ENCODE results near the gene RGS9BP.
A peak's percentile ranks its signal among the peaks of the same experiment; 100 is the strongest.

RGS9BP gene

GRCh38 chr19:32686847-32687475, 11.3 kb downstream of the RGS9BP start:
- Histone ChIP-seq H3K27me3 (ENCODE audit: insufficient read depth, poor library complexity, severe bottlenecking) (no peaks in the 10 kb centered on the region), H3K27ac (replicated peaks) (no peak overlapping the region), H3K4me3 (replicated peaks; ENCODE audit: insufficient read depth, low read length) (no peak overlapping the region)
- DNase-seq (ENCODE audit: low read depth in 1 of 2, low spot score in 1 of 2): no peak
- TF ChIP-seq SPI1 (IDR thresholded peaks at IDR 0.05; ENCODE audit: borderline replicate concordance, low read depth) (no peak), REST (IDR thresholded peaks at IDR 0.05; ENCODE audit: insufficient replicate concordance, low read depth) (no peak), POLR2AphosphoS5 (IDR thresholded peaks at IDR 0.05; ENCODE audit: low read depth) (no peak), GABPA (IDR thresholded peaks at IDR 0.05; ENCODE audit: low read depth) (no peak)
- TF ChIP-seq, protein P1, sequence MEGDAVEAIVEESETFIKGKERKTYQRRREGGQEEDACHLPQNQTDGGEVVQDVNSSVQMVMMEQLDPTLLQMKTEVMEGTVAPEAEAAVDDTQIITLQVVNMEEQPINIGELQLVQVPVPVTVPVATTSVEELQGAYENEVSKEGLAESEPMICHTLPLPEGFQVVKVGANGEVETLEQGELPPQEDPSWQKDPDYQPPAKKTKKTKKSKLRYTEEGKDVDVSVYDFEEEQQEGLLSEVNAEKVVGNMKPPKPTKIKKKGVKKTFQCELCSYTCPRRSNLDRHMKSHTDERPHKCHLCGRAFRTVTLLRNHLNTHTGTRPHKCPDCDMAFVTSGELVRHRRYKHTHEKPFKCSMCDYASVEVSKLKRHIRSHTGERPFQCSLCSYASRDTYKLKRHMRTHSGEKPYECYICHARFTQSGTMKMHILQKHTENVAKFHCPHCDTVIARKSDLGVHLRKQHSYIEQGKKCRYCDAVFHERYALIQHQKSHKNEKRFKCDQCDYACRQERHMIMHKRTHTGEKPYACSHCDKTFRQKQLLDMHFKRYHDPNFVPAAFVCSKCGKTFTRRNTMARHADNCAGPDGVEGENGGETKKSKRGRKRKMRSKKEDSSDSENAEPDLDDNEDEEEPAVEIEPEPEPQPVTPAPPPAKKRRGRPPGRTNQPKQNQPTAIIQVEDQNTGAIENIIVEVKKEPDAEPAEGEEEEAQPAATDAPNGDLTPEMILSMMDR (IDR thresholded peaks at IDR 0.05; ENCODE audit: insufficient read depth, low read length): no peak

- no peak overlapping the region for H3K27ac ChIP-seq (replicated peaks)
- DNase-seq (ENCODE audit: low read depth in 1 of 2, low spot score in 1 of 2): no peak
- H3K27me3 ChIP-seq (ENCODE audit: insufficient read depth, poor library complexity, severe bottlenecking): no peaks in the 10 kb centered on the region
- H3K4me3 ChIP-seq (replicated peaks; ENCODE audit: insufficient read depth, low read length): no peak overlapping the region
- no peak for TF ChIP-seq POLR2AphosphoS5 (IDR thresholded peaks at IDR 0.05; ENCODE audit: low read depth)
- TF ChIP-seq, protein P1 (IDR thresholded peaks at IDR 0.05; ENCODE audit: insufficient read depth, low read length): no peak
- TF ChIP-seq REST (IDR thresholded peaks at IDR 0.05; ENCODE audit: insufficient replicate concordance, low read depth): no peak
- TF ChIP-seq GABPA (IDR thresholded peaks at IDR 0.05; ENCODE audit: low read depth): no peak
- TF ChIP-seq SPI1 (IDR thresholded peaks at IDR 0.05; ENCODE audit: borderline replicate concordance, low read depth): no peak
Observed at GRCh38 chr19:32687681-32688080, 12.0 kb downstream of the RGS9BP start.

- 0 out of 2 replicates have a peak overlapping the region, but pooled peaks have one; percentile 5 for H3K27ac ChIP-seq (replicated peaks)
- H3K4me3 ChIP-seq (replicated peaks; ENCODE audit: insufficient read depth, low read length): no peak overlapping the region
- H3K27me3 ChIP-seq (ENCODE audit: insufficient read depth, poor library complexity, severe bottlenecking): no peaks in the 10 kb centered on the region
- DNase-seq (ENCODE audit: low read depth in 1 of 2, low spot score in 1 of 2): peak; percentile 49 to 56
- TF ChIP-seq, protein P1 (IDR thresholded peaks at IDR 0.05; ENCODE audit: insufficient read depth, low read length): no peak
- TF ChIP-seq REST (IDR thresholded peaks at IDR 0.05; ENCODE audit: insufficient replicate concordance, low read depth): no peak
- no peak for TF ChIP-seq GABPA (IDR thresholded peaks at IDR 0.05; ENCODE audit: low read depth)
- TF ChIP-seq SPI1 (IDR thresholded peaks at IDR 0.05; ENCODE audit: borderline replicate concordance, low read depth): peak; percentile 85; the same call in 1 of the 2 replicates
- TF ChIP-seq POLR2AphosphoS5 (IDR thresholded peaks at IDR 0.05; ENCODE audit: low read depth): peak; percentile 26; the same call in 1 of the 2 replicates
Observed at GRCh38 chr19:32688311-32688710, 12.7 kb downstream of the RGS9BP start.
